Fibroblast of lung (primary cell): Measurements from ENCODE around the gene CCP110.

Experiments used
- CTCF ChIP-seq, 2 donors: IDR thresholded peaks in 1 of 2; conservative IDR thresholded peaks in 1 of 2; 1 replicate in 1 of 2; 2 replicates in 1 of 2; pipeline ENCODE4 v1.5.1; 2011 to 2012; ENCODE audit warnings: low read length in 2 of 2, control low read depth in 1 of 2, inconsistent platforms in 1 of 2, low read depth in 1 of 2, mild to moderate bottlenecking in 1 of 2
- EZH2 ChIP-seq: IDR thresholded peaks from 2 replicates; pipeline ENCODE4 v1.5.1; 2012; ENCODE audit warnings: low read length, control low read depth, mild to moderate bottlenecking; ENCODE audit errors: missing control alignments

GRCh38 chr16:19595043-19595767 is 71.5 kb downstream of the CCP110 start:
- TF ChIP-seq CTCF (conservative IDR thresholded peaks at IDR 0.05 in 1 of 2, IDR thresholded peaks at IDR 0.05 in 1 of 2; ENCODE audit: low read depth in 1 of 2, low read length in 2 of 2) (no peak), EZH2 (no peak)
